SH-SY5Y (cell line): ENCODE data around the gene ZNF276.

Source experiments
- GATA2 ChIP-seq: IDR thresholded peaks from 2 replicates; pipeline ENCODE4 v1.6.1; 2011; ENCODE audit warnings: mild to moderate bottlenecking, low read depth, low read length
- GATA3 ChIP-seq: IDR thresholded peaks from 2 replicates; pipeline ENCODE4 v1.6.1; 2011; ENCODE audit warnings: low read depth, mild to moderate bottlenecking, low read length, moderate library complexity

The ZNF276 gene

DNA sequence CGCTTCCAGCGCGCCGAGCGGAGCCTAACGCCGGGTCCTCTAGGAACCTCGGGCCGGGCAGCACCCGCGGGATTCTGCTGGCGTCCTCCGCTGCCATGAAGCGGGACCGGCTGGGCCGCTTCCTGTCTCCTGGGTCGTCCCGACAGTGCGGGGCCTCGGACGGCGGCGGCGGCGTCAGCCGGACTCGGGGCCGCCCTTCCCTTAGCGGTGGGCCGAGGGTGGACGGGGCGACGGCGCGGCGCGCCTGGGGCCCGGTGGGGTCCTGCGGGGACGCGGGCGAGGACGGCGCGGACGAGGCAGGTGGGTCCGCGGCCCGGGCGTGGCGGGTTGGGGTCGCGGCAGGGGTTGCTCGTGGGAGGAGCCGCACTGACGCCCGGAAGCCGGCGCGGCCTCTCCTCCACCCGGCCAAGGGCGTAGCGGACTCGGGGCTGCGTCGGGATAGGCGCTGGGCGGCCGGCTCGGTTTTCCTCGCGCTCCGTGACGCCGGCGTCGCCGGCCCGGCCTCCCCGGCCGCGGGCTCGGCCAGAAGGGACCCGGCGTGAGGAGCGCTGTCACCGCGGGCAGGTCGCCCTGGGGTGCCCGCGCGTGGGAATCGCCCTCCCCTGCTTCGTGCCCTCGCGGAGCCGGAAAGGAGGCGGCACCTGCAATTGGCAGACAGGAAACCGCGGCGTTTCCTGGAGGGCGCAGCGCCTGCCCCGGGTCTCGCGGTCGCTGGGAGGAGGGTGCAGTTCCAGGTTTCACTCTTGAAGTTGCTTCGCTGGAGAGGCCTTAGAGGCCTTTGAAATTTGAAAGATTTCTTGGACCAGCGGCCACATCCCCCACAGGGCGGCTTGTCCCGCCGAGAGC is 432 bp downstream of the ZNF276 start:
- TF ChIP-seq GATA2 (no peak), GATA3 (no peak)

- TF ChIP-seq GATA2, result no peak
Measured at GRCh38 chr16:89722392-89723278, 1.3 kb downstream of the ZNF276 start.

GRCh38 chr16:89723279-89724250 is 2.2 kb downstream of the ZNF276 start:
- no peak for TF ChIP-seq GATA2
- TF ChIP-seq GATA3, result no peak

- TF ChIP-seq GATA2 (no peak), GATA3 (no peak)
Measured at GRCh38 chr16:89727406-89728120, 6.2 kb downstream of the ZNF276 start.

DNA sequence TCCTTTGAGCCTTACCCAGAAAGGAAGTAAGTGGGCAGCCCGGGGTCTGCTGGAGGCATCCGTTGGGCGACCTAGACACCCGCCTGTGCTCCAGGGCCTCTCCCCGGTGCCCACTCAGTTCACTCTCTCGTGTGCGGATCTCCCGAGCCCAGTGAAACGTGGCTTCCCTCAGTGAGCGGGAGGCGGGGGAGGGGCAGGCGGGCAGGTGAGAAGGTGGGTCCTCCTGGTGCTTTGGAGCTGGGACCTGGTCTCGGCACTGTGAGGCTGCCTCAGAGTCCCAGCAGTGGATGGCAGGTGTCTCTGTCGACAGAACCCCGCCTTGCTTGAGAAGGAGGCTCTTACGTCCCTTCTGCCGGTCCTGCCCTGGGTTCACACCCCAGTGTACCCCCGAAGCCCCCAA is 8.0 kb downstream of the ZNF276 start:
- TF ChIP-seq GATA2 (no peak), GATA3 (no peak)

- TF ChIP-seq GATA2, result no peak
- TF ChIP-seq GATA3, result no peak
Measured at GRCh38 chr16:89729863-89730593, 8.7 kb downstream of the ZNF276 start.

DNA sequence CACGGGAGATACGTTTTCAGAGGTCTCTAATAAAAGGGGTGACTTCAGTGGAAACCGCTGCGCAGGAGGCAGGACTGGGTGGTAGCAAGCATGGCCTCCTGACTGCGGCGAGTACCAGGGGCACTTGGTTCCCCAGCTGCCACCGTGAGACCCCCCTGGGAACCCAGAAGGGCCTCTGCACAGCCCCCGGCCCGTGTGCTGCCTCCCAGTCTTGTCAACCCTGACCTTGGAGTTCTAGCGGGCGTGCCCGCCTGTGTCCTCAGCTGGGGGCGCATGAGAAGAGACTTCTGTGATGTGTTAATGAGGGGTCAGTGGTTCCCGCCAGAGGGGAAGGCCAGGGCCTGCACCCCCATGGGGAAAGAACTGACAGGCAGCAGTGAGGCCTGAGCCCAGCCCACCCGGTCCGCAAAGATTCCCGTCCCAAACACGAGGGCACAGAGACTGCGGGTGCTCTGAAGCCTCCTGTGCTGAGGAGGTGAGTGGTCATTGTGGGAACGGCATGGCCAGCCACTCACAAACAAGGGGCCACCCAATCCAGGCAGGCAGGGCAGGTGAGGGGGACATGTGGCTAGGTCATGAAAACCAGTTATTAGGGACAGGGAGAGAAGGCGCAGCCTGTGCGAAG is 9.4 kb downstream of the ZNF276 start:
- TF ChIP-seq GATA3 (no peak), GATA2 (no peak)

GRCh38 chr16:89732142-89732917 is 11.0 kb downstream of the ZNF276 start:
- TF ChIP-seq GATA2, result no peak

- TF ChIP-seq GATA3 (no peak), GATA2 (no peak)
Measured at GRCh38 chr16:89732918-89733242, 11.5 kb downstream of the ZNF276 start.

DNA sequence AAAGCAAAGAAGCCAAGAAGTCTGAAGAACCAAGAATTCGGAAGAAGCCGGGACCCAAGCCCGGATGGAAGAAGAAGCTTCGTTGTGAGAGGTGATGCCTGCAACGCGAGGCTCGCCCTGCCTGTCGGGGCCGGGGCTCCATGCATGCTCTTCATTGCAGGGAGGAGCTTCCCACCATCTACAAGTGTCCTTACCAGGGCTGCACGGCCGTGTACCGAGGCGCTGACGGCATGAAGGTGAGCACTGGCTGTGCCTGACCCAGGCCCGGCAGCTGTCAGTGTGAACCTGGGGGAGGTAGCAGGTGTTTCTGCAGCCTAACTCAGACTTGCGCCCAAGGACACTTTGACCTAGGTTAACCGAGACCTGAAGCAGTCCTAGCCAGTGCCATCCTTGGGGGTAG is 12.0 kb downstream of the ZNF276 start:
- TF ChIP-seq GATA2, result no peak

GRCh38 chr16:89733792-89734191 is 12.5 kb downstream of the ZNF276 start:
- TF ChIP-seq GATA3 (no peak), GATA2 (no peak)

GRCh38 chr16:89736554-89736953 is 15.2 kb downstream of the ZNF276 start:
- TF ChIP-seq GATA2, result no peak
- no peak for TF ChIP-seq GATA3
